H1 (cell line): ENCODE data around the gene DPH5. TPM values are rescaled to one million over a fixed set of nuclear protein-coding genes. Genes with fewer than 3 reads are reported as not detected.

Source experiments
- CTCF ChIA-PET: fragments of 300-600 bp; sonication (Branson Sonifier 250); formaldehyde crosslinking; loops from one replicate; lab custom pipeline; 2021; ENCODE audit not compliant: partially characterized antibody; lab: Charles Lee
- POLR2A ChIA-PET: fragments of 300-600 bp; sonication (Branson Sonifier 250); formaldehyde crosslinking; loops from one replicate; lab custom pipeline; 2021; ENCODE audit warnings: inconsistent platforms; ENCODE audit not compliant: partially characterized antibody; lab: Charles Lee
- DNase-seq, 2 experiments: peaks; one replicate each; pipeline versions ENCODE4 v3.0.0 to v3.0.0-alpha.2; 2010 to 2022; ENCODE audit warnings: low spot score in 2 of 2, low read depth in 1 of 2, mixed read lengths in 1 of 2
- FAIRE-seq: peaks from 2 replicates; lab custom pipeline; 2011; peaks lifted over from hg19 to GRCh38; lab: Jason Lieb, UNC
- H2AFZ ChIP-seq: 2 replicates; pipeline ENCODE4 v1.8.1; 2012; ENCODE audit warnings: low read length, inconsistent platforms
- H2AK5ac ChIP-seq: 2 replicates; pipeline ENCODE4 v1.6.1; 2013; ENCODE audit warnings: low read depth, low read length
- H2BK120ac ChIP-seq: replicated peaks from 2 replicates; pipeline ENCODE3; 2013; ENCODE audit warnings: low read depth, low read length, inconsistent platforms
- H2BK12ac ChIP-seq: 2 replicates; pipeline ENCODE4 v1.6.1; 2013; ENCODE audit warnings: low read depth, low read length
- H2BK15ac ChIP-seq: 2 replicates; pipeline ENCODE4 v1.6.1; 2013; ENCODE audit warnings: low read length
- H2BK20ac ChIP-seq: 2 replicates; pipeline ENCODE4 v1.6.1; 2013; ENCODE audit warnings: low read length
- H2BK5ac ChIP-seq: 2 replicates; pipeline ENCODE4 v1.6.1; 2013; ENCODE audit warnings: low read depth, low read length
- H3K14ac ChIP-seq: 2 replicates; pipeline ENCODE4 v1.6.1; 2013; ENCODE audit warnings: inconsistent platforms; ENCODE audit not compliant: insufficient read length
- H3K18ac ChIP-seq: 2 replicates; pipeline ENCODE4 v1.6.1; 2013; ENCODE audit warnings: low read length; ENCODE audit errors: extremely low read depth
- H3K23ac ChIP-seq: 2 replicates; pipeline ENCODE4 v1.6.1; 2013; ENCODE audit warnings: inconsistent platforms; ENCODE audit not compliant: insufficient read length
- H3K23me2 ChIP-seq: 2 replicates; pipeline ENCODE4 v1.6.1; 2013; ENCODE audit warnings: low read depth, low read length
- H3K27ac ChIP-seq: 2 replicates; pipeline ENCODE4 v1.6.1; 2011; ENCODE audit warnings: low read depth, low read length, inconsistent platforms
- H3K27me3 ChIP-seq, 4 experiments: replicated peaks in 1 of 4; 1 replicate in 1 of 4; 2 replicates in 3 of 4; pipeline versions ENCODE4 v1.6.1 to v1.8.1; 2011 to 2013; ENCODE audit warnings: low read length in 3 of 4, mild to moderate bottlenecking in 3 of 4, inconsistent platforms in 2 of 4, mixed read lengths in 2 of 4, moderate library complexity in 1 of 4; ENCODE audit not compliant: control insufficient read depth in 3 of 4, insufficient read depth in 3 of 4; ENCODE audit errors: extremely low read depth in 1 of 4
- H3K36me3 ChIP-seq, 4 experiments: 2 replicates each; pipeline versions ENCODE4 v1.6.1 to v1.8.1; 2011 to 2013; ENCODE audit warnings: mild to moderate bottlenecking in 4 of 4, low read length in 3 of 4, moderate library complexity in 2 of 4, control low read depth in 1 of 4, inconsistent platforms in 1 of 4; ENCODE audit not compliant: insufficient read depth in 4 of 4, control insufficient read depth in 2 of 4
- H3K4ac ChIP-seq: replicated peaks from 2 replicates; pipeline ENCODE3; 2013; ENCODE audit warnings: low read length, low read depth, mixed read lengths, inconsistent platforms; ENCODE audit not compliant: insufficient read length
- H3K4me1 ChIP-seq, 4 experiments: replicated peaks in 1 of 4; 1 replicate in 1 of 4; 2 replicates in 3 of 4; pipeline versions ENCODE4 v1.6.1 to v1.8.1; 2011 to 2013; ENCODE audit warnings: low read length in 3 of 4, inconsistent platforms in 2 of 4, mixed read lengths in 1 of 4; ENCODE audit not compliant: insufficient read depth in 4 of 4, control insufficient read depth in 3 of 4
- H3K4me2 ChIP-seq, 2 experiments: 2 replicates each; pipeline versions ENCODE4 v1.6.1 to v1.8.1; 2011 to 2013; ENCODE audit warnings: low read depth in 2 of 2, low read length in 2 of 2, control low read depth in 1 of 2, inconsistent platforms in 1 of 2, mild to moderate bottlenecking in 1 of 2; ENCODE audit not compliant: insufficient read depth in 1 of 2
- H3K4me3 ChIP-seq, 4 experiments: fragments of 200-600, 300-600 bp in 1 of 4; sonication (generic), shearing (Covaris generic), sonication (Bioruptor Twin) in 1 of 4; 2 replicates each; pipeline versions ENCODE4 v1.5.1 to v1.8.1; 2011 to 2016; ENCODE audit warnings: low read length in 4 of 4, low read depth in 3 of 4, control low read depth in 2 of 4, inconsistent platforms in 2 of 4, mild to moderate bottlenecking in 2 of 4, mixed read lengths in 1 of 4, moderate library complexity in 1 of 4; ENCODE audit not compliant: insufficient read depth in 2 of 4; ENCODE audit errors: extremely low read depth in 1 of 4
- H3K56ac ChIP-seq: replicated peaks from 2 replicates; pipeline ENCODE3; 2013; ENCODE audit warnings: low read depth, mild to moderate bottlenecking, mixed read lengths, low read length, inconsistent platforms; ENCODE audit not compliant: insufficient read length
- H3K79me1 ChIP-seq: 2 replicates; pipeline ENCODE4 v1.6.1; 2013; ENCODE audit warnings: low read depth, low read length, control low read depth
- H3K79me2 ChIP-seq, 2 experiments: 2 replicates each; pipeline versions ENCODE4 v1.6.1 to v1.8.1; 2012 to 2013; ENCODE audit warnings: low read length in 2 of 2, mild to moderate bottlenecking in 2 of 2, inconsistent platforms in 1 of 2; ENCODE audit not compliant: insufficient read depth in 2 of 2, control insufficient read depth in 1 of 2
- H3K9ac ChIP-seq, 4 experiments: replicated peaks in 1 of 4; 1 replicate in 1 of 4; 2 replicates in 3 of 4; pipeline versions ENCODE4 v1.6.1 to v1.8.1; 2011 to 2013; ENCODE audit warnings: low read depth in 3 of 4, low read length in 3 of 4, control low read depth in 2 of 4, mild to moderate bottlenecking in 2 of 4, moderate library complexity in 2 of 4, inconsistent platforms in 1 of 4; ENCODE audit errors: extremely low read depth in 1 of 4
- H3K9me3 ChIP-seq, 2 experiments: 2 replicates each; pipeline versions ENCODE4 v1.6.1 to v1.8.1; 2012 to 2013; ENCODE audit warnings: mild to moderate bottlenecking in 2 of 2, moderate library complexity in 2 of 2, control low read depth in 1 of 2, inconsistent platforms in 1 of 2, low read depth in 1 of 2, low read length in 1 of 2, mixed read lengths in 1 of 2; ENCODE audit not compliant: insufficient read depth in 2 of 2
- H4K20me1 ChIP-seq, 2 experiments: replicated peaks in 1 of 2; 2 replicates each; pipeline versions ENCODE3 to v1.8.1; 2011 to 2013; ENCODE audit warnings: inconsistent platforms in 2 of 2, low read length in 2 of 2, mild to moderate bottlenecking in 1 of 2; ENCODE audit not compliant: insufficient read depth in 2 of 2, control insufficient read depth in 1 of 2
- H4K5ac ChIP-seq: 2 replicates; pipeline ENCODE4 v1.6.1; 2013; ENCODE audit warnings: low read length, low read depth, mixed read lengths, inconsistent platforms; ENCODE audit not compliant: insufficient read length
- H4K8ac ChIP-seq: 2 replicates; pipeline ENCODE4 v1.8.0; 2013; ENCODE audit warnings: mild to moderate bottlenecking, moderate library complexity, low read length, inconsistent platforms; ENCODE audit not compliant: insufficient read depth; ENCODE audit errors: extremely low read depth
- H4K91ac ChIP-seq: replicated peaks from 2 replicates; pipeline ENCODE3; 2013; ENCODE audit warnings: low read length, mixed read lengths, inconsistent platforms; ENCODE audit not compliant: insufficient read length
- CTBP2 ChIP-seq: IDR thresholded peaks from 2 replicates; pipeline ENCODE4 v1.7.0; 2011; ENCODE audit warnings: borderline replicate concordance, mild to moderate bottlenecking, moderate library complexity, mixed read lengths, low read length; ENCODE audit not compliant: insufficient read depth, insufficient read length
- EP300 ChIP-seq, 2 experiments: IDR thresholded peaks; 1 replicate in 1 of 2; 2 replicates in 1 of 2; pipeline ENCODE4 v1.6.1; 2011 to 2012; ENCODE audit warnings: low read depth in 2 of 2, low read length in 2 of 2, mild to moderate bottlenecking in 2 of 2, borderline replicate concordance in 1 of 2, inconsistent platforms in 1 of 2, moderate library complexity in 1 of 2
- GTF2F1 ChIP-seq: IDR thresholded peaks from 2 replicates; pipeline ENCODE4 v1.6.1; 2012; ENCODE audit warnings: low read depth, low read length, improper control_type of control experiment, borderline replicate concordance
- HDAC2 ChIP-seq, 2 experiments: fragments of 300-600 bp in 1 of 2; sonication (generic) in 1 of 2; IDR thresholded peaks; 2 replicates each; pipeline ENCODE4 v1.6.1; 2011 to 2012; ENCODE audit warnings: low read depth in 2 of 2, low read length in 2 of 2, mild to moderate bottlenecking in 2 of 2, moderate library complexity in 2 of 2, borderline replicate concordance in 1 of 2, inconsistent platforms in 1 of 2
- HDAC6 ChIP-seq: IDR thresholded peaks from one replicate; pipeline ENCODE4 v1.7.1; 2012; ENCODE audit warnings: low read depth, mild to moderate bottlenecking, inconsistent platforms, low read length, moderate library complexity
- KDM1A ChIP-seq: fragments of 200-600, 300-600 bp; sonication (generic); IDR thresholded peaks from 2 replicates; pipeline ENCODE4 v1.7.1; 2016; ENCODE audit warnings: mild to moderate bottlenecking, low read length, borderline replicate concordance
- KDM4A ChIP-seq: IDR thresholded peaks from one replicate; pipeline ENCODE4 v1.7.1; 2012; ENCODE audit warnings: low read depth, mild to moderate bottlenecking, moderate library complexity, low read length, inconsistent platforms; ENCODE audit not compliant: severe bottlenecking
- KDM5A ChIP-seq: fragments of 200-600 bp; IDR thresholded peaks from 2 replicates; pipeline ENCODE4 v1.7.1; 2012; ENCODE audit warnings: mild to moderate bottlenecking, low read length, inconsistent platforms, mixed read lengths
- MAFK ChIP-seq: IDR thresholded peaks from 2 replicates; pipeline ENCODE4 v1.6.1; 2012; ENCODE audit warnings: low read depth, mild to moderate bottlenecking, improper control_type of control experiment, low read length
- NRF1 ChIP-seq: IDR thresholded peaks from 2 replicates; pipeline ENCODE4 v1.6.1; 2011; ENCODE audit warnings: mild to moderate bottlenecking, low read depth, low read length, improper control_type of control experiment
- SP2 ChIP-seq: IDR thresholded peaks from 2 replicates; pipeline ENCODE4 v1.6.1; 2012; ENCODE audit warnings: mild to moderate bottlenecking, low read length, inconsistent platforms
- TAF7 ChIP-seq: optimal IDR thresholded peaks from 2 replicates; pipeline ENCODE3; 2011; ENCODE audit warnings: low read depth, mild to moderate bottlenecking, inconsistent platforms, low read length, moderate library complexity, borderline replicate concordance
- TCF12 ChIP-seq: IDR thresholded peaks from 2 replicates; pipeline ENCODE4 v1.6.1; 2011; ENCODE audit warnings: low read depth, mild to moderate bottlenecking, low read length
- TEAD4 ChIP-seq: IDR thresholded peaks from 2 replicates; pipeline ENCODE4 v1.6.1; 2012; ENCODE audit warnings: low read depth, low read length, inconsistent platforms, mixed read lengths
- WGBS, 2 experiments: shearing (Covaris generic) in 1 of 2; methylation state at CpG; one replicate each; pipeline versions ENCODE4 v1.1.6 to v1.1.7; 2013 to 2015; ENCODE audit warnings: low lambda C conversion rate in 2 of 2, mixed read lengths in 2 of 2, inconsistent platforms in 1 of 2, low coverage in 1 of 2, missing lambda C conversion rate in 1 of 2; ENCODE audit not compliant: insufficient replicate concordance in 2 of 2, insufficient coverage in 1 of 2, insufficient read length in 1 of 2; ENCODE audit errors: extremely low coverage in 1 of 2, missing lambda C conversion rate in 1 of 2; 5-methylcytosine and 5-hydroxymethylcytosine counted together
- polyA plus RNA-seq, 7 experiments: library from polyadenylated mRNA; depleted of rRNA in 3 of 7; stranded (reverse) in 5 of 7; unstranded in 2 of 7; fragments of >200 nt in 5 of 7; fragments of 200-250 nt in 2 of 7; gene quantifications; 1 replicate in 5 of 7; 2 replicates in 1 of 7; 4 replicates in 1 of 7; pipeline versions ENCODE4 v1.2.1 to v1.2.3, GENCODE V29; 2011 to 2013; ENCODE audit warnings: missing spikeins in 2 of 7, mixed read lengths in 2 of 7
- total RNA-seq: library from RNA; stranded (reverse); fragmentation: NEBNext Ultra II Directional; extraction: Animal tissue kit (Norgen Biotek cat#: 25700); gene quantifications from 2 replicates; pipeline ENCODE4 v1.2.1, GENCODE V29; 2021

Gene DPH5
- total and polyA plus RNA-seq, 2 of the 8 experiments (the other 6 are each of a cell fraction or from before 2014, with no cell fraction given), result 67.7 to 106 TPM

- no peaks in the 10 kb centered on the region for H3K27me3 ChIP-seq
- H4K91ac ChIP-seq, result no peak overlapping the region
- no peak overlapping the region for H4K8ac ChIP-seq
- ChIA-PET CTCF (no interaction called here), POLR2A (no interaction called here)
- H2BK20ac ChIP-seq, result no peak overlapping the region
- no peak for DNase-seq
- no peak overlapping the region for H3K4ac ChIP-seq
- no peak overlapping the region for H3K23ac ChIP-seq
- H3K56ac ChIP-seq, result no peak overlapping the region
- H2BK120ac ChIP-seq, result no peak overlapping the region
- H3K9ac ChIP-seq, result no peak overlapping the region
- no peaks in the 10 kb centered on the region for H3K79me1 ChIP-seq
- no peak overlapping the region for H2AK5ac ChIP-seq
- H2BK12ac ChIP-seq, result no peak overlapping the region
- peak overlapping the region in 1 of 2 experiments; percentile 13; a peak in 1 of 4 replicates for H3K4me2 ChIP-seq
- no peaks in the 10 kb centered on the region for H3K23me2 ChIP-seq
- no peaks in the 10 kb centered on the region for H3K79me2 ChIP-seq
- peak overlapping the region; percentile 22; the same call in 1 of the 2 replicates for H3K27ac ChIP-seq
- 54% methylated on average over 4 of the region's 4 CpGs; no CpG with 5 or more reads in 1 of the 2 experiments for WGBS, 2 experiments
- peaks cover 0 to 4% (median 0%) of the 10 kb centered on the region in 4 experiments; a peak in 2 of 7 replicates for H3K4me1 ChIP-seq
- H2AFZ ChIP-seq, result no peak overlapping the region
- no peak overlapping the region for H2BK5ac ChIP-seq
- no peak overlapping the region for H4K5ac ChIP-seq
- H4K20me1 ChIP-seq, result no peaks in the 10 kb centered on the region
- no peak overlapping the region for H3K18ac ChIP-seq
- H3K4me3 ChIP-seq, result peak overlapping the region in 1 of 4 experiments; percentile 29; a peak in 1 of 8 replicates
- no peaks in the 10 kb centered on the region for H3K9me3 ChIP-seq
- H2BK15ac ChIP-seq, result no peak overlapping the region
- no peak overlapping the region for H3K14ac ChIP-seq
- peak; percentile 73 for FAIRE-seq
- no peaks in the 10 kb centered on the region for H3K36me3 ChIP-seq
- TF ChIP-seq NRF1 (no peak), TCF12 (no peak), KDM4A (no peak), EP300 (IDR thresholded peaks at IDR 0.05; ENCODE audit: borderline replicate concordance in 1 of 2, low read depth in 2 of 2, low read length in 2 of 2) (no peak), CTBP2 (no peak), HDAC2 (IDR thresholded peaks at IDR 0.05; ENCODE audit: borderline replicate concordance in 1 of 2, low read depth in 2 of 2, low read length in 2 of 2) (no peak), KDM1A (no peak), TAF7 (no peak), KDM5A (no peak), HDAC6 (no peak), TEAD4 (no peak), MAFK (no peak), SP2 (no peak), GTF2F1 (no peak)
These were observed 43.6 kb upstream of the DPH5 start for GRCh38 chr1:101069158-101069557.
